Bone marrow (tissue), 2 donors: Measurements from ENCODE around the gene IPO8.
"Not testable (repeated sequence)": the region's sequence is repeated elsewhere in the genome, so short reads cannot be mapped to it uniquely, and the experiment has no call there.

Source experiments
- DNase-seq, 2 donors: peaks; one replicate each; lab custom pipeline; 2025; lab: John Stamatoyannopoulos, UW

The IPO8 gene

DNA sequence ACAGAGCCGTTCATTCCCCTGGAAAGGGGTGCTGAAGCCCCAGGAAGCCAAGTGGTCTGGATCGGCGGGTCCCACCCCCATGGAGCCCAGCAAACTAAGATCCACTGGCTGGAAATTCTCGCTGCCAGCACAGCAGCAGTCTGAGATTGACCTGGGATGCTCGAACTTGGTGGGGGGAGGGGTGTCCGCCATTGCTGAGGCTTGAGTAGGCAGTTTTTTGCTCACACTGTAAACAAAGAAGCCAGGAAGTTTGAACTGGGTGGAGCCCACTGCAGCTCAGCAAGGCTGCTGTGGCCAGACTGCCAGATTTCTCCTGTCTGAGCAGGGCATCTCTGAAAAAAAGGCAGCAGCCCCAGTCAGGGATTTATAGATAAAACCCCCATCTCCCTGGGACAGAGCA is 91.4 kb downstream of the IPO8 start:
- DNase-seq, result not testable (repeated sequence)

DNA sequence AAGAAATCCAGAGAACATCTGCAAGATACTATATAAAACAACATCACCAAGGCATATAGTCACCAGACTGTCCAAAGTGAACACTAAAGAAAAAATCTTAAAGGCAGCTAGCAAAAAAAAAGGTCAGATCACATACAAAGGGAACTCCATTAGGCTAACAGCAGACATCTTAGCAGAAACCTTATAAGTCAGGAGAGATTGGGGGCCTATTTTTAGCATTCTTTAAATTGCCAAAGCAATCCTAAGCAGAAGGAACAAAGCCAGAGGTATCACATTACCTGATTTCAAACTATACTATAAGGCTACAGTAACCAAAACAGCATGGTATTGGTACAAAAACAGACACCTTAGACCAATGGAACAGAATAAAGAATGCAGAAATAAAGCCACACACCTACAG is 92.5 kb downstream of the IPO8 start:
- no peak for DNase-seq

DNA sequence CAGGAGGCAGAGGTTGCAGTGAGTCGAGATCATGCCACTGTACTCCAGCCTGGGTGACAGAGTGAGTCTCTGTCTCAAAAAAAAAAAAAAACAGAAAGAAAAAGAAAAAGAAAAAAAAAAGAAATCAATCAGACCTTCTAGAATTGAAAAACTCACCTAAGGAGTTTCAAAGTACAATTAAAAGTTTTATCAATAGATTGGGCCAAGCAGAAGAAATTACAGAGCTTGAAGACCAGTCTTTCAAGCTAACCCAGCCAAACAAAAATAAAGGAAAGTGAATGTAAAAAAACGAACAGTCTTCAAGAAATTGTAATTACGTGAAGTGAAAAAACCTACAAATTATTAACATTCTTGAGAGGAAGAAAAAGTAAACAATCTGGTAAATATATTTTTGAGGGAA is 93.0 kb downstream of the IPO8 start:
- no peak for DNase-seq

DNA sequence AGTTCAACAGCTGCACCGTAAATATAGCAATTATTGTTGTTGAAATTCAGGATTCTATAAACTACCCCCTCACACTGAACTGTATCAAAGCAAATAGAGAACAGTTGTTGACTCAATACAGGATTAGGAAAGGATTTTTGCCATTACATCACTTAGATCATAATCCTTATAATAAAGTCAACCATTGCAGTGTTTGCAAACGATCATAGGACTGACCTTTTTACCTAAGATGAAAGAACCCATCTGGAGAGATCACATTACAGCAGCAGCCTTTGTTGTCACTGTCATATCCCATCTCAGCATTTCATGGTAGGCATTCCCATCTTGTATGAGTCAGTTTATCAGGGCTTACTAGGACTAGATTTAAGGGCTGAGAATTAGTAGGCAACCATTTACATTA is 96.1 kb downstream of the IPO8 start:
- DNase-seq, result no peak

DNA sequence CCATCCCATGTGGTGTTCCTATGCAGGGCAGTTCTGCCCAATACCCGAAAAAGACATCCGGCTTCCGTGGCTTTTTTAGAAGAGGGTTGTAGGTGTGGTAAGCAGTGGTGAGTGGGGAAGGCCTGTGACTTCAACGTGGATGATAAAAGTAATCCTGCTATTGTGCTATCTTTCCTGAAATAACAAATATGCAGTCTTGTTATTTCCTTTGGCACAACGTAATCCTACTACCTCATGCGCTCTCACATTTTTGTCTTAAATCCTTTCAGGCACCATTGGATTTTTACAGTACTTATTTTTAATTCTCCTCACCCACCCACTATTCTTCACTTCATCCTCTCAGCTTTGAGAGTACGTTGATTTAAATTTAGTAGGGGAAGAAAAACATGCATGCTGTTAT is 96.8 kb downstream of the IPO8 start:
- DNase-seq, result no peak

DNA sequence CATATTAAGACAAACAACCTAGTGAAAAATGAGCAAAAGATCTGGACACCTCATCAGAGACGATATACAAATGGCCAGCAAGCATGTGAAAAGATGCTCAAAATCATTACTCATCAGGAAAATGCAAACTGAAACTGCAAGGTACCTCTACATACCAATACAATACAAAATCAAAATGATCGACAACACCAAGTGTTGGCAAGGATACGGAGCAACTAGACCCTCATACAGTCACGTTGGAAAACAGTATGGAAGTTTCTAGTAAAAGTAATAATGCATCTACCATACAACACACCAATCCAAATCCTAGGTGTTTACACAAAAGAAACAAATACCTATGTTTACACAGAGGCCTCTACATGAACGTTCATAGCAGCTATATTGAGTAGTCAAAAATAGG is 99.9 kb downstream of the IPO8 start:
- DNase-seq, result no peak

DNA sequence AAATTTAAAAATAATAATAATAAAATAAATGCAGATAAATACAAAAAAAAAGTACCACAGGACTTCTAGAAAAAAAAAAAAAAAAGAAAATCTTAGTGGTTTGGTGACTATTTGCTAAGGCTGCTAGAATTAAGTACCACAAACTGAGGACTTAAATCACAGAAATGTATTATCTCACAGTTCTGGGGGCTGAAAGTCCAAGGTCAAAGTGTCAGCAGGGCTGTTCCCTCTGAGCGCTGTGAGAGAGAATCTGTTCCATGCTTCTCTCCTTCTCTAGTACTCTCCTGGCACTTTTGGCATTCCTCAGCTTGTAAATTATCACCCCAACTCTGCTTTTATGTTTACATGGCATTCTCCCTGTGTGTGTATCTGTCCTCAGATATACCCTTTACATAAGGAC is 101.2 kb downstream of the IPO8 start:
- no peak for DNase-seq

DNA sequence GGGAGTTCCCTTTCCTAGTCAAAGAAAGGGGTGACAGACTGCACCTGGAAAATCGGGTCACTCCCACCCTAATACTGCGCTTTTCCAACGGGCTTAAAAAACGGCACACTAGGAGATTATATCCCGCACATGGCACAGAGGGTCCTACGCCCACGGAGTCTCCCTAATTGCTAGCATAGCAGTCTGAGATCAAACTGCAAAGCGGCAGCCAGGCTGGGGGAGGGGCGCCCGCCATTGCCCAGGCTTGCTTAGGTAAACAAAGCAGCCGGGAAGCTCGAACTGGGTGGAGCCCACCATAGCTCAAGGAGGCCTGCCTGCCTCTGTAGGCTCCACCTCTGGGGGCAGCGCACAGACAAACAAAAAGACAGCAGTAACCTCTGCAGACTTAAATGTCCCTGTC is 107.1 kb downstream of the IPO8 start:
- not testable (repeated sequence) for DNase-seq

DNA sequence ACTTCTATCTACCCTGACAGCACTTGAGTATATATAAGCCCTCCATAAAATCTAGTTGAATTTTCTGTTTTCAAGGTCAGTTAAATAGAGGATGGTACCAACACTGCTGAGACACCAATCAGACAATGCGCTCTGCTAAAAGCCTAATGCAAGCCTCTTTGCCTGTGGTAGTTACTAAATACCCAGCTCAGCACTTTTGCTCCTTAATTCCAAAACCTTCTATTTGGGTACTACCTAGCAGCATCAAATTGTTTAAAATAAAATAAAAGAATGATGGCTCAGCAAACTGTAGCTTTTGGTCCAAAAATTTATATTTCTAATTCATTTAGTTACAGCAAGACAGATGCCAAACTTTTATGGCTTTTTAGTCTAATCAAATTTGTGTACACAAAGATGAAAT is 107.9 kb downstream of the IPO8 start:
- DNase-seq, result no peak

DNA sequence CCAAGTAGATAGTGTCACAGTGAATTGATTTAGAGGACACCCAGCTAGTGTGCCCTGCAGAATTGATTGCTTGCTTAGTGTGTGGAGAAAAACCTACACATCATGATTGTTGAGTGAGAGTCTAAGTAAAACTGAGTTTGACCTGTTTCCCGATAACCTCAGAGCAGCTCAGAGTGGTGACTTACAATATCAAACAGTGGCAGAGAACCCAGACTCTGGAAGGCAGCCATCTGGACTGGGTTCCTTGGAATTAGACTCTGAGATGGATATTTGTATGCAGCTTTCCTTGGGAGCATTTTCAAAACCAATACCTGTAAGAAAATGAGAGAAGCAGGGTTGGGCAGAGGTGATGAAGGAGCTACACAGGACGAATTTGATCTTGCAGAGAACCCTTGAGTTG is 109.8 kb downstream of the IPO8 start:
- DNase-seq, result no peak

DNA sequence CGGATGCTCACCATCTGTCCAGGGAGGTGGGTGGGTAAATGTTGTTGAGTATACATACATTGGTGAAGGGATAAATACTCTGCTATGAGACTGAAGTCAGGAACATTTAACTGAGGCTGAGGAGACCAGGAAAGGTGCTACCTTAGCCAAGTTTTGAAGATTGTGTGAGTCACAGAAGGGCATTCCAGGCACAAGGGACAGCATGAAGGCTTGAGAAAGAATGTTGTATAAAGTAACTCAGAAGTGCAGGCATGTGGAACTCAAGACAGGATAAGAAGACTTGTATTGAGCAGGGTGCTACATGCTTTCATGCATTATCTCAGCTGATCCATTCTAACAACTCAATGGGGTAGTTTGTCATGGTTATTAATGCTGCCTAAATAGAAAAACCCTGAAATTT is 112.7 kb downstream of the IPO8 start:
- no peak for DNase-seq

DNA sequence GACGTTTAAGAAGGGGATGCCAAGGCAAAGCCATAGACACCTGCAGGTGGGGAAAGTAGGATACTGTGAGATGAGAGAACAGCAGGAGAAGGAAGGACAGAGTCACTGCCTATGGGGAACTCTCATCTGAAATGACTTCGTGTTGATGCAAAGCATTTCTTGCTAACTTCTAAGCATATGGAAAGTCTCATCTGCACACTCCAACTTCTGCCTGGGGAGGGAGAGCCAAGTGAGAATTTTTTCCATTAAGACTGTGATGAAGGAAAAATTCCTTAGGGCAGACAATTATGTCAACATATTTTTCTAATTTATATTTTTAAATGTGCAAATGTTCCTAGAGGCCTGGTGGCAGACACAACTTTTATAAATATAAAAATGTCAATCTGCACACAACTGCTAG is 115.3 kb downstream of the IPO8 start:
- DNase-seq, result no peak
